ENCODE measurements around the gene PLPP1. TPM values are rescaled to one million over a fixed set of nuclear protein-coding genes. Genes with fewer than 3 reads are reported as not detected.

Gene PLPP1
- total RNA-seq, 2 experiments from 2014 or later: 7.3 to 8.3 TPM

GRCh38 chr5:55437452-55437851 lies 97.3 kb downstream of the PLPP1 start:
- H3K27me3 Mint-ChIP-seq (ENCODE audit: low read depth): no peaks in the 10 kb centered on the region
- H3K9me3 Mint-ChIP-seq: peaks cover 28% of the 10 kb centered on the region
- no peak overlapping the region for H3K27ac Mint-ChIP-seq
- CTCF ChIA-PET: no interaction called here
- peaks cover 43% of the 10 kb centered on the region for H3K4me1 Mint-ChIP-seq (ENCODE audit: low read depth)
- DNase-seq: no peak
- H3K36me3 Mint-ChIP-seq (ENCODE audit: low read depth): peaks cover 34% of the 10 kb centered on the region
- no peak overlapping the region for H3K4me3 Mint-ChIP-seq
- intact Hi-C loops (cut with micrococcal nuclease): no loop called here

- intact Hi-C loops (cut with micrococcal nuclease): no loop called here
- peaks cover 77% of the 10 kb centered on the region for H3K36me3 Mint-ChIP-seq (ENCODE audit: low read depth)
- no peak overlapping the region for H3K4me3 Mint-ChIP-seq
- CTCF ChIA-PET: interaction anchor here (0.6 kb wide), 1 partner anchor 814 kb away, joined by 4 read pairs; no protein-coding TSS in a partner anchor
- no peaks in the 10 kb centered on the region for H3K4me1 Mint-ChIP-seq (ENCODE audit: low read depth)
- no peak for DNase-seq
- peaks cover 56% of the 10 kb centered on the region for H3K9me3 Mint-ChIP-seq
- H3K27ac Mint-ChIP-seq: peak overlapping the region; percentile 47
- no peaks in the 10 kb centered on the region for H3K27me3 Mint-ChIP-seq (ENCODE audit: low read depth)
Measured at GRCh38 chr5:55432549-55432948, 102.2 kb downstream of the PLPP1 start.

DNA sequence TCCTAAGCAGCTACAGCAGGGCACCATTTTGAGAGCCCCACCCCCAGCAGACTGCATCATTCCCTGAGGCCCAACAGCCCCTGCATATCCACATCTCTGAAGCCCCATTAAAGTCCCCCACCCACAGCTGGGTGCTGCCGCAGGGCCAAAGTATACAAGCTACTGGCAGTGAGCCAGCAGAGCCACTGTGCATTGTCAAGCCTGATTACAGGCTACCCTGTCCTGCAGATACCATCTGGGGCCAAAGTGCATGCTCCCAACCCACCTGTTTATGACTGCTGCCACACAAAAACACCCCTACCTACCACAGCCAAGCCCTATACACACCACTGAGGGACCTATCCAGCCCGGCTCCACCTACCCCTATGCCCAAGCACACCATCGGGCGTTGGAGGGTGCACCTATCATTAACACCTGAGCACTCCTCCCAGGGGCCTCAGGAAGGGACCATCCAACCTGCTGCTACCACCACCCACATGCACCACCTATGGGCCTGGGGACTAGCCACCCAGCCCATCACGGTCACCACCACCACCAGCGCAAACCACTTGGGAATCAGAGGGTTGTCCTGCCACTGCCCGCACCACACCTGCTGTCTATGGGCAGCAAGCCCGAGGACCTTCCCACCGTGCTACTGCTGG lies 105.0 kb downstream of the PLPP1 start:
- no peak for DNase-seq
- no peak overlapping the region for H3K27ac Mint-ChIP-seq
- CTCF ChIA-PET: no interaction called here
- H3K27me3 Mint-ChIP-seq (ENCODE audit: low read depth): no peaks in the 10 kb centered on the region
- no peaks in the 10 kb centered on the region for H3K4me1 Mint-ChIP-seq (ENCODE audit: low read depth)
- intact Hi-C loops (cut with micrococcal nuclease): no loop called here
- H3K9me3 Mint-ChIP-seq: peaks cover 43% of the 10 kb centered on the region
- H3K4me3 Mint-ChIP-seq: no peak overlapping the region
- H3K36me3 Mint-ChIP-seq (ENCODE audit: low read depth): peaks cover 80% of the 10 kb centered on the region

GRCh38 chr5:55429221-55429612 lies 105.5 kb downstream of the PLPP1 start:
- DNase-seq: no peak
- intact Hi-C loops (cut with micrococcal nuclease): no loop called here
- peaks cover 79% of the 10 kb centered on the region for H3K36me3 Mint-ChIP-seq (ENCODE audit: low read depth)
- peaks cover 38% of the 10 kb centered on the region for H3K9me3 Mint-ChIP-seq
- no peak overlapping the region for H3K4me3 Mint-ChIP-seq
- no peaks in the 10 kb centered on the region for H3K27me3 Mint-ChIP-seq (ENCODE audit: low read depth)
- no peak overlapping the region for H3K27ac Mint-ChIP-seq
- H3K4me1 Mint-ChIP-seq (ENCODE audit: low read depth): no peaks in the 10 kb centered on the region
- CTCF ChIA-PET: no interaction called here

GRCh38 chr5:55427157-55427556 lies 107.6 kb downstream of the PLPP1 start:
- intact Hi-C loops (cut with micrococcal nuclease): no loop called here
- CTCF ChIA-PET: interaction anchor here (0.6 to 0.7 kb wide), 2 partner anchors 218 to 678 kb away, joined by 3 to 4 read pairs; no protein-coding TSS in a partner anchor
- DNase-seq: no peak
- no peak overlapping the region for H3K27ac Mint-ChIP-seq
- peaks cover 84% of the 10 kb centered on the region for H3K36me3 Mint-ChIP-seq (ENCODE audit: low read depth)
- peaks cover 4% of the 10 kb centered on the region for H3K4me1 Mint-ChIP-seq (ENCODE audit: low read depth)
- H3K9me3 Mint-ChIP-seq: peaks cover 26% of the 10 kb centered on the region
- H3K4me3 Mint-ChIP-seq: no peak overlapping the region
- no peaks in the 10 kb centered on the region for H3K27me3 Mint-ChIP-seq (ENCODE audit: low read depth)

DNA sequence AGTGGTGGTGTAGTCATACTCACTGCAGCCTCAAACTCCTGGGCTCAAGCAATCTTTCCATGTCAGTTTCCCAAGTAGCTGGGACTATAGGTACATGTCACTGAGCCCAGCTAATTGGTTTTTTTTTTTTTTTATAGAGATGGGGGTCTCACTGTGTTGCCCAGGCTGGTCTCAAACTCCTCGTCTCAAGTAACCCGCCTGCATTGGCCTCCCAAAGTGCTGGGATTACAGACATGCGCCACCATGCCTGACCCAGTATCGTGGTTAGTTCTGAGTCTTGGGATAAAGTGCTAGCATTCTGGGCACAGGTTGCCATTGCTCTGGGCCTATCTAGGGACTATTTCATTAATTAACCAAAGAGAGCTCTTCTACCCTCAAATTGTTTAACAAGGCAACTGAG lies 108.3 kb downstream of the PLPP1 start:
- Mint-ChIP-seq H3K36me3 (ENCODE audit: low read depth) (peaks cover 82% of the 10 kb centered on the region), H3K27ac (no peak overlapping the region), H3K9me3 (peaks cover 22% of the 10 kb centered on the region), H3K27me3 (ENCODE audit: low read depth) (no peaks in the 10 kb centered on the region), H3K4me3 (no peak overlapping the region), H3K4me1 (ENCODE audit: low read depth) (peaks cover 9% of the 10 kb centered on the region)
- CTCF ChIA-PET: interaction anchor here (0.6 to 0.9 kb wide), 2 partner anchors 29 to 677 kb away, joined by 3 to 4 read pairs; no protein-coding TSS in a partner anchor
- no peak for DNase-seq
- intact Hi-C loops (cut with micrococcal nuclease): no loop called here

- H3K36me3 Mint-ChIP-seq (ENCODE audit: low read depth): peaks cover 54% of the 10 kb centered on the region
- peaks cover 33% of the 10 kb centered on the region for H3K4me1 Mint-ChIP-seq (ENCODE audit: low read depth)
- no peaks in the 10 kb centered on the region for H3K27me3 Mint-ChIP-seq (ENCODE audit: low read depth)
- H3K9me3 Mint-ChIP-seq: no peaks in the 10 kb centered on the region
- no peak overlapping the region for H3K4me3 Mint-ChIP-seq
- H3K27ac Mint-ChIP-seq: no peak overlapping the region
- peak; percentile 49 for DNase-seq
- intact Hi-C loops (cut with micrococcal nuclease): loop anchor here (1.0 to 5.0 kb wide), 7 partner anchors 19 to 448 kb away; partner anchors contain the start of genes CDC20B, MCIDAS and PLPP1
- CTCF ChIA-PET: interaction anchor here (0.6 kb wide), 1 partner anchor 180 kb away, joined by 3 read pairs; no protein-coding TSS in a partner anchor
Measured at GRCh38 chr5:55421074-55421529, 113.7 kb downstream of the PLPP1 start.

- H3K9me3 Mint-ChIP-seq: no peaks in the 10 kb centered on the region
- H3K27ac Mint-ChIP-seq: no peak overlapping the region
- intact Hi-C loops (cut with micrococcal nuclease): no loop called here
- peaks cover 36% of the 10 kb centered on the region for H3K4me1 Mint-ChIP-seq (ENCODE audit: low read depth)
- no peak overlapping the region for H3K4me3 Mint-ChIP-seq
- no peaks in the 10 kb centered on the region for H3K27me3 Mint-ChIP-seq (ENCODE audit: low read depth)
- H3K36me3 Mint-ChIP-seq (ENCODE audit: low read depth): peaks cover 49% of the 10 kb centered on the region
- no peak for DNase-seq
- CTCF ChIA-PET: interaction anchor here (0.6 to 2.3 kb wide), 2 partner anchors 13 to 94 kb away, joined by 3 to 5 read pairs; no protein-coding TSS in a partner anchor
Measured at GRCh38 chr5:55418994-55419968, 115.5 kb downstream of the PLPP1 start.

- Mint-ChIP-seq H3K4me3 (no peak overlapping the region), H3K27me3 (ENCODE audit: low read depth) (no peaks in the 10 kb centered on the region), H3K36me3 (ENCODE audit: low read depth) (peaks cover 30% of the 10 kb centered on the region), H3K9me3 (no peaks in the 10 kb centered on the region), H3K27ac (no peak overlapping the region), H3K4me1 (ENCODE audit: low read depth) (peaks cover 26% of the 10 kb centered on the region)
- CTCF ChIA-PET: interaction anchor here (1.0 kb wide), 1 partner anchor 10 kb away, joined by 3 read pairs; no protein-coding TSS in a partner anchor
- intact Hi-C loops (cut with micrococcal nuclease): no loop called here
- no peak for DNase-seq
Measured at GRCh38 chr5:55416306-55416705, 118.5 kb downstream of the PLPP1 start.

- intact Hi-C loops (cut with micrococcal nuclease): no loop called here
- Mint-ChIP-seq H3K4me3 (no peak overlapping the region), H3K36me3 (ENCODE audit: low read depth) (peaks cover 28% of the 10 kb centered on the region), H3K27ac (no peak overlapping the region), H3K27me3 (ENCODE audit: low read depth) (no peaks in the 10 kb centered on the region), H3K4me1 (ENCODE audit: low read depth) (peaks cover 17% of the 10 kb centered on the region), H3K9me3 (no peaks in the 10 kb centered on the region)
- DNase-seq: no peak
- CTCF ChIA-PET: no interaction called here
Measured at GRCh38 chr5:55415071-55415470, 119.7 kb downstream of the PLPP1 start.

DNA sequence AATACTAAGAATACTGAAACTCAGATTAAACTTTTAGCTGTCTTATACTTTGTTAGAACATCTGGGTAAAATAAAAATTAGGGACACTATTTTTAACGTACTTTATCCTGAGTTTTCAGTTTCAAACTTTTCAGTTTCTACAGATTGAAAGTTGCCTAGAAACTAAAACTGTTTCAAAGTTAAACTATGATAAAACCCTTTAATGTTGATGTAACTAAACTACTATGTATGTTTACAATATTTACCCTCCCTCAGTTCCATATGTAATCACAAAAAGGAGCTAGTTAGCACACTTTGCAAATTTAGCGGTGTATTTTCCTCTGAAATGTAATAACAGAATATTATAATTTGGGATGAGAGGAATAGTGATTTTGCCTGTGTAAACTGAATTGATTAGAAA lies 121.1 kb downstream of the PLPP1 start:
- Mint-ChIP-seq H3K4me3 (no peak overlapping the region), H3K36me3 (ENCODE audit: low read depth) (peaks cover 22% of the 10 kb centered on the region), H3K4me1 (ENCODE audit: low read depth) (peaks cover 10% of the 10 kb centered on the region), H3K27me3 (ENCODE audit: low read depth) (no peaks in the 10 kb centered on the region), H3K9me3 (no peaks in the 10 kb centered on the region), H3K27ac (no peak overlapping the region)
- intact Hi-C loops (cut with micrococcal nuclease): no loop called here
- CTCF ChIA-PET: no interaction called here
- DNase-seq: no peak

DNA sequence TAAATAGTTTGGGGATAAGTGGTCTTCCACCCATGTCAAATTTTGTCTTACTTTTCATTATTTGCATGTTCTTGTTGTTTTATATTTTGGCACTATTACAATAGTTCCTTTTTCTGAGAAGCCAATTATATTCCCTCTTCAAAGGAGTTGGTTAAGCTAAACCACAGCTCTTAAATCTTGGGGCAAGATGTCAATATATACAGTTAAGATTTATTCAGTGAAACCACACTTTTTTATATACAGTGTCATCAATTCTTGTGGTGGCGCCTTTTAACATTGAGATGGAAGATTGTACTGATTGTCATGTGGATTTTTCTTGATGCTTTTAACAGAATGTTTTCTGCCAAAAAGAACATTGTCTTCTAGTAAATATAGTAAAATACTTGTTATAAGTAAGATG lies 122.9 kb downstream of the PLPP1 start:
- H3K36me3 Mint-ChIP-seq (ENCODE audit: low read depth): peaks cover 25% of the 10 kb centered on the region
- CTCF ChIA-PET: no interaction called here
- intact Hi-C loops (cut with micrococcal nuclease): no loop called here
- peaks cover 10% of the 10 kb centered on the region for H3K4me1 Mint-ChIP-seq (ENCODE audit: low read depth)
- DNase-seq: no peak
- no peaks in the 10 kb centered on the region for H3K9me3 Mint-ChIP-seq
- H3K4me3 Mint-ChIP-seq: no peak overlapping the region
- H3K27me3 Mint-ChIP-seq (ENCODE audit: low read depth): no peaks in the 10 kb centered on the region
- H3K27ac Mint-ChIP-seq: no peak overlapping the region

All from activated naive CD4-positive, alpha-beta T cell treated with anti-CD3 and anti-CD28 coated beads for 36 hours (primary cell).